GM12892 (cell line): ENCODE data around the gene IL32.

ENCODE experiments used
- POLR2A ChIP-seq: IDR thresholded peaks from 2 replicates; pipeline ENCODE4 v1.6.1; 2011; ENCODE audit warnings: low read depth, low read length, control low read depth
- POLR2AphosphoS5 ChIP-seq: IDR thresholded peaks from 2 replicates; pipeline ENCODE4 v1.6.1; 2011; ENCODE audit warnings: low read depth, low read length, control low read depth

GRCh38 chr16:3045758-3046640 lies 19.4 kb upstream of the IL32 start, which contains the start of gene MMP25:
- TF ChIP-seq POLR2AphosphoS5 (no peak), POLR2A (no peak)
